Epithelial cell of esophagus (primary cell): Measurements from ENCODE around the gene NMT2.

ENCODE experiments used
- DNase-seq: peaks from one replicate; pipeline ENCODE4 v3.0.0; 2010; ENCODE audit warnings: low read depth
- H3K4me3 ChIP-seq: 2 replicates; pipeline ENCODE4 v1.5.1; 2011; ENCODE audit warnings: mild to moderate bottlenecking, low read length, control low read depth
- TF ChIP-seq, protein P1 (sequence below): IDR thresholded peaks from 2 replicates; pipeline ENCODE4 v1.5.1; 2011; ENCODE audit warnings: low read depth, mild to moderate bottlenecking, low read length, control low read depth, inconsistent platforms; ENCODE audit not compliant: insufficient read depth; ENCODE audit errors: missing control alignments

The NMT2 gene

DNA sequence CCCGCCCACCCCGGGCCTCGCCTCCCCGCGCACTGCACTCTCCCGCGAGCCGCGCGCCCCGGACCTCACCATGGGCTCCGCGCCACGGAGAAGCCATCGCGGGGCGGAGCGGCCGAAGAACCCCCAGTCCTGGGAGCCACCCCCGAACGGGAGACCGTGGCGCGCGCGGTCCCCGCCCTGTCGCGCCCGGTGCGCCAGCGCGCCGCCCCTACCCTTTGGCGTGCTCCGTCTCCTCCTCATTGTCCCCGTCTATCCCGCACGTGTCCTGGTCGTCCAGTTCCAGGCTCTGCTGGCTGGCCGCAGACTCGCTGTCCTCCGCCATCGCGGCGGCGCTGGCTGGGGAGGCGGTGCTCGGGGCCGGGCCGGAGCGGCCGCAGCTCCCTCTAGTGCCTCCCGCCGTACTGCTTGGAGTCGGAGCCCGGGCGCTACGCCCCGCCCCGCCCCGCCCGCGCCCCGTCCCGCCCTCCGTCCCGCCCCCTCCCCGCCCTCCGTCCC is at the start of gene NMT2:
TSS of gene NMT2 (minus strand) at position 403 of the 495 bp plus-strand sequence. CDS start at position 322, 81 bp downstream.
- no peak for DNase-seq
- peak within 1 kb of the TSS; percentile 61 for H3K4me3 ChIP-seq
- TF ChIP-seq, protein P1, sequence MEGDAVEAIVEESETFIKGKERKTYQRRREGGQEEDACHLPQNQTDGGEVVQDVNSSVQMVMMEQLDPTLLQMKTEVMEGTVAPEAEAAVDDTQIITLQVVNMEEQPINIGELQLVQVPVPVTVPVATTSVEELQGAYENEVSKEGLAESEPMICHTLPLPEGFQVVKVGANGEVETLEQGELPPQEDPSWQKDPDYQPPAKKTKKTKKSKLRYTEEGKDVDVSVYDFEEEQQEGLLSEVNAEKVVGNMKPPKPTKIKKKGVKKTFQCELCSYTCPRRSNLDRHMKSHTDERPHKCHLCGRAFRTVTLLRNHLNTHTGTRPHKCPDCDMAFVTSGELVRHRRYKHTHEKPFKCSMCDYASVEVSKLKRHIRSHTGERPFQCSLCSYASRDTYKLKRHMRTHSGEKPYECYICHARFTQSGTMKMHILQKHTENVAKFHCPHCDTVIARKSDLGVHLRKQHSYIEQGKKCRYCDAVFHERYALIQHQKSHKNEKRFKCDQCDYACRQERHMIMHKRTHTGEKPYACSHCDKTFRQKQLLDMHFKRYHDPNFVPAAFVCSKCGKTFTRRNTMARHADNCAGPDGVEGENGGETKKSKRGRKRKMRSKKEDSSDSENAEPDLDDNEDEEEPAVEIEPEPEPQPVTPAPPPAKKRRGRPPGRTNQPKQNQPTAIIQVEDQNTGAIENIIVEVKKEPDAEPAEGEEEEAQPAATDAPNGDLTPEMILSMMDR = peak; percentile 28

DNA sequence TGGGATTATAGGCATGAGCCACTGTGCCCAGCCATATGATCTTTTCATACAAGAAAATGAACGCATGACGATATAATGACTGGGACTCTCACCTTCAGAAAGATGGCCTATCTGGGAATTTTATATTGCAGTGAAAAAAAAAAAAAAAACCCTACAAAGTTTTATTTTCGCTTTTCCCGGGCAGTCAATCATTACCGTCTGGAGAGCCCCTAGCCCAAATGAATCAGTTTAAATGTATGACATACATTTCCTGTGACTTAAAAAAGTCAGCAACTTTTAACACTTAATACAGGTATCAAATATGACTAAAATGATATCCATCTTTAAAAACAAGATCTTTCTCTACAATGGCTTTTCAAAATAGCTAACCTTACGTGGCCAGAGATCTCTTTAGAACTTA is 48.2 kb upstream of the NMT2 start:
- no peak overlapping the region for H3K4me3 ChIP-seq
- TF ChIP-seq, protein P1 = no peak
- DNase-seq = no peak

DNA sequence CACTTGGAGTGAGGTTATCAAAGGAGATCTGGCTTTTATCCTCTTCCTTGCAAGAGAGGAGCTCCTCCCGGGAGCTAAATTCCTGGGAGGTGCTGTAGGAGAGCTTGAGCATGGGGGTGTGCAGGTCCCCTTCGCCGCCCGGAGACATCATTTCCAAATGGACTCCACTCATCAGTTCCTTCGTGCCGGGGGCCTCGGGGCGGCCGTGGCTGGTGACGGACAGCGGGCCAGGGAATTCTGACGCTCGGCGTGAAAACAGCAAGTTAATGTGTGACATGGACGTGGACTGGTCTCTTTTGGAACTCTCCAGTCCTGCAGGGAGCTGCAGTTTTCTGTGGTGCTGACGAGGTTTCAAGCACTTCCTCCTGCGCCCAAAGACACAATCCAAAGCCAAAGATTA is 45.7 kb upstream of the NMT2 start:
- TF ChIP-seq, protein P1 = no peak
- no peak overlapping the region for H3K4me3 ChIP-seq
- no peak for DNase-seq

DNA sequence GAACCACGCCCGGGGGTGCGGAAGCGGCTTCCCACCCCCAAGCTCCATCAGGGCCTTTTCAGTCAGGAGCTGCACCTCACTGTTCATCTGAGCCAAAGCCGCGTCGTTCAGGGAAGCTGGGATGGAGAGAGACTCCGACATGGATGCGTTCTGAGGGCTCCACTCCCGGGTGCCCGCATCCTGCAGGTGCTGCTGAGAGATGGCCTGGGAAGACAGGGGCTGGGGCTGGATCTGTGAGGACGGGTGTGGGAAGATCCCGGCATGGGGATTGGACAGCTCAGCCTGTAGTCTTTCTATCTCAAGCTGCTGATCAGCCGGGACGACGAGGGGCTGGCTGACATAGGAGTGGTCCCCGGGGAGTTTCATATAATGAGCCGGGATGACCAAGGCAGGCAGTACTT is 45.0 kb upstream of the NMT2 start:
- no peak for DNase-seq
- TF ChIP-seq, protein P1 = no peak
- no peak overlapping the region for H3K4me3 ChIP-seq

DNA sequence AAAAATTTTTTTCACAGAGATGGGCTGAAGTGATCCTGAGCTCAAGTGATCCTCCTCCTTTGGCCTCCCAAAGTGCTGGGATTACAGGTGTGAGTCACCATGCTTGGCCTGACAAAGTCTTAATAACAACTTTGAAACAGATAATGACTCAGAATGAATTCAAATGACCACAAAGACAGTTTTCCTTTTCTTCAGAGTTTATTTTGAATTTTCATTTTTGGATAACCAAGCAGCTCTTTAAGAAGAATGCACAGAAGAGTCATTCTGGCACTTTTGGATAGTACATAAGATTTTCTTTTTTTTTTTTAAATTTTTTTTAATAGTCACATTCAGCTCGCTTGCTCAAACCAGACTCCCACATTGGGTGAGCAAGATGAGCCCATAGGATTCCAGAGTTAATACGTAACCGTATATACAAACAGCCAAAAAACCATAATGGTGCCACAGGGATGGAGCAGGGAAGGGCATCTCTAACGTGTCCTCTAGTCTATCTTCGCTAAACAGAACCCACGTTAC is 43.0 kb upstream of the NMT2 start:
- peak; percentile 63 for DNase-seq
- no peak overlapping the region for H3K4me3 ChIP-seq
- TF ChIP-seq, protein P1 = no peak

DNA sequence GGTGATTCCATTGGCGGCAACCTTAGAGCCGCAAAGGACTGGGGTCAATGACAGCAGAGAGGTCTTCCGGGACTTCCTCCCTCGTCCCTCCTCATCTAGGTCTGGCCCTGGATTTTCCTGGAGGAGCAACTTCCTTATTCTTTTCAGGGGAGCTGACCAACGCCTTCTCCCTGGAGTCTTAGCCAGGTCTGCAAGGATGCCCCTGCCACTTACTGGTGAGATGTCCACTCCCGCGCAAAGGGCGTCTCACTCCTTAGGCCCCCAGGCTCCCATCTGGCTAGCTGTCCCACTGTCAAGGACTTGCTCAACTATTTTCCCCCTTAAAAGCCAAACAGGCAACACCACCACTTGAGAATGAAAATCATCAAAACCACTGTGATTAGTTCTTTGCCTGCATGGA is 42.0 kb upstream of the NMT2 start:
- no peak overlapping the region for H3K4me3 ChIP-seq
- no peak for DNase-seq
- TF ChIP-seq, protein P1 = no peak
